HCT116 (cell line): ENCODE data around the gene FAM83F. TPM values are rescaled to one million over a fixed set of nuclear protein-coding genes. Genes with fewer than 3 reads are reported as not detected.

Experiments
- ATAC-seq: fragments of 200-7000 bp; cut with Tn5 transposase; 2 replicates; pipeline ENCODE4 v1.9.1; 2020; ENCODE audit warnings: mild to moderate bottlenecking, moderate library complexity
- BruUV-seq: library from RNA; stranded (reverse); fragments of 400-500 nt; replicated peaks from 2 replicates; lab custom pipeline; 2021; lab: Mats Ljungman, UMichigan
- CTCF ChIA-PET: fragments of 300-600 bp; sonication (Branson Sonifier 250); formaldehyde crosslinking; loops from one replicate; lab custom pipeline; 2021; ENCODE audit warnings: antibody characterized with exemption; lab: Charles Lee
- POLR2A ChIA-PET: fragments of 300-600, 350-600 bp; sonication (Branson Sonifier 250); formaldehyde crosslinking; loops from one replicate; lab custom pipeline; 2021; ENCODE audit warnings: antibody characterized with exemption; lab: Charles Lee
- RAD21 ChIA-PET, 2 experiments: fragments of 300-600 bp; sonication (Branson Sonifier 250); formaldehyde crosslinking; loops; one replicate each; lab custom pipeline; 2023; ENCODE audit warnings: low total read pairs in 2 of 2; ENCODE audit not compliant: uncharacterized antibody in 2 of 2, unreplicated experiment in 2 of 2, low non-redundant PET in 1 of 2; lab: Charles Lee
- DNase-seq: peaks from one replicate; pipeline ENCODE4 v3.0.0-alpha.2; 2010; ENCODE audit warnings: low read depth, low spot score
- H2AFZ ChIP-seq: fragments of 200-600 bp; shearing (Covaris generic), sonication (generic); 2 replicates; pipeline ENCODE4 v1.6.1; 2017; ENCODE audit warnings: low read depth, mixed run types, mixed read lengths, antibody characterized with exemption, low read length; ENCODE audit not compliant: poor library complexity, severe bottlenecking
- H3K27ac ChIP-seq: 2 replicates; pipeline ENCODE4 v1.5.1; 2012; ENCODE audit warnings: low read depth, low read length
- H3K27me3 ChIP-seq: fragments of 200-600 bp; sonication (generic); 2 replicates; pipeline ENCODE4 v1.6.1; 2016; ENCODE audit warnings: mixed run types, low read length, mixed read lengths; ENCODE audit not compliant: insufficient read depth
- H3K36me3 ChIP-seq, 2 experiments: fragments of 200-500 bp in 1 of 2; fragments of 200-600 bp in 1 of 2; sonication (Bioruptor generic) in 1 of 2; sonication (generic) in 1 of 2; 2 replicates each; pipeline versions ENCODE4 v1.5.1 to v1.6.1; 2014 to 2016; ENCODE audit warnings: low read length in 2 of 2, inconsistent platforms in 1 of 2, mixed read lengths in 1 of 2, mixed run types in 1 of 2; ENCODE audit not compliant: insufficient read depth in 2 of 2, control insufficient read depth in 1 of 2
- H3K4me1 ChIP-seq, 2 experiments: fragments of 200-600 bp in 1 of 2; sonication (generic) in 1 of 2; 2 replicates each; pipeline versions ENCODE4 v1.5.1 to v1.6.1; 2012 to 2017; ENCODE audit warnings: low read length in 2 of 2, inconsistent platforms in 1 of 2, mild to moderate bottlenecking in 1 of 2, mixed read lengths in 1 of 2, mixed run types in 1 of 2, moderate library complexity in 1 of 2; ENCODE audit not compliant: insufficient read depth in 2 of 2, control insufficient read depth in 1 of 2
- H3K4me2 ChIP-seq: fragments of 200-600 bp; sonication (generic); 2 replicates; pipeline ENCODE4 v1.6.1; 2017; ENCODE audit warnings: mixed run types, low read length, mixed read lengths
- H3K4me3 ChIP-seq, 2 experiments: fragments of 200-600 bp in 1 of 2; sonication (generic) in 1 of 2; replicated peaks in 1 of 2; 2 replicates each; pipeline ENCODE4 v1.5.1; 2011 to 2016; ENCODE audit warnings: low read length in 2 of 2, control low read depth in 1 of 2, low read depth in 1 of 2, mild to moderate bottlenecking in 1 of 2, mixed read lengths in 1 of 2, mixed run types in 1 of 2
- H3K79me2 ChIP-seq: fragments of 200-600 bp; sonication (generic); 2 replicates; pipeline ENCODE4 v1.6.1; 2017; ENCODE audit warnings: mild to moderate bottlenecking, mixed run types, low read length, moderate library complexity, mixed read lengths; ENCODE audit not compliant: insufficient read depth
- H3K9ac ChIP-seq: fragments of 200-600 bp; sonication (generic); 2 replicates; pipeline ENCODE4 v1.6.1; 2016; ENCODE audit warnings: low read length, mixed read lengths
- H3K9me2 ChIP-seq: fragments of 200-600 bp; sonication (generic), shearing (Covaris generic); 2 replicates; pipeline ENCODE4 v1.6.1; 2017; ENCODE audit warnings: mixed run types, mild to moderate bottlenecking, moderate library complexity; ENCODE audit not compliant: insufficient read depth
- H3K9me3 ChIP-seq, 2 experiments: fragments of 200-500 bp in 1 of 2; fragments of 200-600 bp in 1 of 2; sonication (Bioruptor generic) in 1 of 2; sonication (generic) in 1 of 2; 2 replicates each; pipeline ENCODE4 v1.6.1; 2014 to 2017; ENCODE audit warnings: low read length in 2 of 2, mixed read lengths in 2 of 2, inconsistent platforms in 1 of 2, low read depth in 1 of 2, mild to moderate bottlenecking in 1 of 2, mixed run types in 1 of 2, moderate library complexity in 1 of 2; ENCODE audit not compliant: control insufficient read depth in 1 of 2, insufficient read depth in 1 of 2
- H4K20me1 ChIP-seq: fragments of 200-600 bp; sonication (generic), shearing (Covaris generic); 2 replicates; pipeline ENCODE4 v1.6.1; 2017; ENCODE audit warnings: mixed run types, mild to moderate bottlenecking, moderate library complexity; ENCODE audit not compliant: insufficient read depth
- CBX3 ChIP-seq: IDR thresholded peaks from 2 replicates; pipeline ENCODE4 v1.6.1; 2012; ENCODE audit warnings: low read depth
- CTCF ChIP-seq, 3 experiments: fragments of 200-600 bp in 1 of 3; sonication (generic) in 1 of 3; IDR thresholded peaks in 2 of 3; conservative IDR thresholded peaks in 1 of 3; 2 replicates each; pipeline ENCODE4 v1.5.1; 2012 to 2017; ENCODE audit warnings: low read depth in 2 of 3, low read length in 2 of 3, antibody characterized with exemption in 1 of 3, borderline replicate concordance in 1 of 3, control low read depth in 1 of 3, mild to moderate bottlenecking in 1 of 3, mixed read lengths in 1 of 3, mixed run types in 1 of 3, moderate library complexity in 1 of 3; ENCODE audit not compliant: insufficient read depth in 1 of 3
- FOSL1 ChIP-seq: IDR thresholded peaks from 2 replicates; pipeline ENCODE4 v1.6.1; 2012; ENCODE audit warnings: low read depth
- POLR2A ChIP-seq: IDR thresholded peaks from 2 replicates; pipeline ENCODE4 v1.7.0; 2011; ENCODE audit warnings: borderline replicate concordance; ENCODE audit not compliant: insufficient read depth, insufficient read length; ENCODE audit errors: extremely low read depth
- POLR2AphosphoS5 ChIP-seq: IDR thresholded peaks from 2 replicates; pipeline ENCODE4 v1.6.1; 2011; ENCODE audit warnings: mild to moderate bottlenecking, low read depth, low read length, moderate library complexity
- SP1 ChIP-seq: IDR thresholded peaks from 2 replicates; pipeline ENCODE4 v1.6.1; 2012; ENCODE audit warnings: low read depth
- YY1 ChIP-seq: IDR thresholded peaks from 2 replicates; pipeline ENCODE4 v1.6.1; 2011; ENCODE audit warnings: low read length, low read depth, moderate library complexity, mild to moderate bottlenecking; ENCODE audit not compliant: insufficient replicate concordance; ENCODE audit errors: extremely low read depth
- intact Hi-C: fragments of 100-400 bp; cut with micrococcal nuclease; formaldehyde crosslinking; loops from 2 replicates; pipeline ENCODE4 v1.10.0; 2022
- total RNA-seq: library from RNA; stranded (reverse); gene quantifications from one replicate; pipeline ENCODE4 v1.2.1, GENCODE V29; 2021; ENCODE audit not compliant: unreplicated experiment
- TF ChIP-seq, protein P1 (sequence below): IDR thresholded peaks from 2 replicates; pipeline ENCODE4 v1.6.1; 2011; ENCODE audit warnings: mild to moderate bottlenecking, low read length, moderate library complexity; ENCODE audit not compliant: insufficient replicate concordance; ENCODE audit errors: extremely low read depth
- TF ChIP-seq, protein P2 (sequence below): IDR thresholded peaks from 2 replicates; pipeline ENCODE4 v1.6.1; 2012
- TF ChIP-seq, protein P3 (sequence below): IDR thresholded peaks from 2 replicates; pipeline ENCODE4 v1.6.1; 2012

Gene FAM83F
- total RNA-seq, 1 experiment from 2014 or later, result 24.5 TPM

DNA sequence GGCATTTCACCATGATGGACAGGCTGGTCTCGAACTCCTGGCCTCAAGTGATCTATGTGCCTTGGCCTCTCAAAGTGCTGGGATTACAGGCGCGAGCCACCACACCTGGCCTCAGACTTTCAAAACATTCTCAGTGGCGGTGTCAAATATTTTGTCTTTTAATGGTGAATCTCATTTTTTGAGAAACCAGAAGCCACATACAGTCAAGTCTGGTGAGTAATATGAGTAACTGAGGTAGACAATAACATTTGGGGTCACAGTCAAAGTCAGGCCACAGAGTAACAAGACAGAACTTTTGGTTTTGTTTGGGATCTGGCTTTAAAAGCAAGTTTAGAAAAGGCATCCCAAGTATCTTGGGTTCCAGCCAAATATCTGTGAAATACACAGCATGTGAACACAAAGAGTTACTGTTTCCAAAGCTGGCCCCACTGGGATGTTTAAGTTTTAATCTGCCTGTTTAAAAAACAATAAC is 40.1 kb upstream of the FAM83F start:
- CTCF ChIA-PET, result no interaction called here
- Histone ChIP-seq H4K20me1 (no peaks in the 10 kb centered on the region), H3K9me3 (no peaks in the 10 kb centered on the region)
- DNase-seq, result no peak
- TF ChIP-seq FOSL1, result no peak
- TF ChIP-seq POLR2AphosphoS5, result no peak
- no peak for TF ChIP-seq YY1
- TF ChIP-seq, protein P1, sequence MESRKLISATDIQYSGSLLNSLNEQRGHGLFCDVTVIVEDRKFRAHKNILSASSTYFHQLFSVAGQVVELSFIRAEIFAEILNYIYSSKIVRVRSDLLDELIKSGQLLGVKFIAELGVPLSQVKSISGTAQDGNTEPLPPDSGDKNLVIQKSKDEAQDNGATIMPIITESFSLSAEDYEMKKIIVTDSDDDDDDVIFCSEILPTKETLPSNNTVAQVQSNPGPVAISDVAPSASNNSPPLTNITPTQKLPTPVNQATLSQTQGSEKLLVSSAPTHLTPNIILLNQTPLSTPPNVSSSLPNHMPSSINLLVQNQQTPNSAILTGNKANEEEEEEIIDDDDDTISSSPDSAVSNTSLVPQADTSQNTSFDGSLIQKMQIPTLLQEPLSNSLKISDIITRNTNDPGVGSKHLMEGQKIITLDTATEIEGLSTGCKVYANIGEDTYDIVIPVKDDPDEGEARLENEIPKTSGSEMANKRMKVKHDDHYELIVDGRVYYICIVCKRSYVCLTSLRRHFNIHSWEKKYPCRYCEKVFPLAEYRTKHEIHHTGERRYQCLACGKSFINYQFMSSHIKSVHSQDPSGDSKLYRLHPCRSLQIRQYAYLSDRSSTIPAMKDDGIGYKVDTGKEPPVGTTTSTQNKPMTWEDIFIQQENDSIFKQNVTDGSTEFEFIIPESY, result no peak
- no peak for TF ChIP-seq CBX3
- TF ChIP-seq, protein P2, sequence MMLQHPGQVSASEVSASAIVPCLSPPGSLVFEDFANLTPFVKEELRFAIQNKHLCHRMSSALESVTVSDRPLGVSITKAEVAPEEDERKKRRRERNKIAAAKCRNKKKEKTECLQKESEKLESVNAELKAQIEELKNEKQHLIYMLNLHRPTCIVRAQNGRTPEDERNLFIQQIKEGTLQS, result no peak
- TF ChIP-seq CTCF (IDR thresholded peaks at IDR 0.05 in 2 of 3, conservative IDR thresholded peaks at IDR 0.05 in 1 of 3; ENCODE audit: borderline replicate concordance in 1 of 3, insufficient read depth in 1 of 3, low read depth in 2 of 3, low read length in 2 of 3), result no peak
- no peak for TF ChIP-seq SP1
- TF ChIP-seq, protein P3, sequence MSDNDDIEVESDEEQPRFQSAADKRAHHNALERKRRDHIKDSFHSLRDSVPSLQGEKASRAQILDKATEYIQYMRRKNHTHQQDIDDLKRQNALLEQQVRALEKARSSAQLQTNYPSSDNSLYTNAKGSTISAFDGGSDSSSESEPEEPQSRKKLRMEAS, result no peak
- TF ChIP-seq POLR2A, result no peak
- TF ChIP-seq, all 23 proteins: peak for 0
- no peak overlapping the region for H2AFZ ChIP-seq
- BruUV-seq, result no TSS peak
- ChIA-PET POLR2A (no interaction called here), RAD21 (no interaction called here)
- no peak overlapping the region for H3K27ac ChIP-seq
- intact Hi-C loops, result no loop called here
- ATAC-seq, result no peak
- H3K9me2 ChIP-seq, result no peaks in the 10 kb centered on the region
- H3K79me2 ChIP-seq, result no peaks in the 10 kb centered on the region
- no peak overlapping the region for H3K9ac ChIP-seq
- H3K4me1 ChIP-seq, result peaks cover 15% of the 10 kb centered on the region in 2 experiments; a peak in 3 of 4 replicates
- H3K4me2 ChIP-seq, result no peak overlapping the region
- no peaks in the 10 kb centered on the region; the same call in 1 of the 2 replicates for H3K27me3 ChIP-seq
- H3K4me3 ChIP-seq, result no peak overlapping the region
- H3K36me3 ChIP-seq, result no peaks in the 10 kb centered on the region
